Fibroblast of mammary gland (primary cell): Measurements from ENCODE around the gene PTN.
"Not testable (repeated sequence)": the region's sequence is repeated elsewhere in the genome, so short reads cannot be mapped to it uniquely, and the experiment has no call there.

ENCODE experiments used
- DNase-seq: peaks from one replicate; pipeline ENCODE4 v3.0.0-alpha.2; 2010; ENCODE audit warnings: low read depth
- H3K4me3 ChIP-seq: 2 replicates; pipeline ENCODE4 v1.5.1; 2011; ENCODE audit warnings: low read depth, mild to moderate bottlenecking, low read length, moderate library complexity; ENCODE audit not compliant: control insufficient read depth
- TF ChIP-seq, protein P1 (sequence below): conservative IDR thresholded peaks from 2 replicates; pipeline ENCODE4 v1.5.1; 2011; ENCODE audit warnings: low read depth, low read length, inconsistent platforms; ENCODE audit not compliant: control insufficient read depth, insufficient read depth

Gene PTN

DNA sequence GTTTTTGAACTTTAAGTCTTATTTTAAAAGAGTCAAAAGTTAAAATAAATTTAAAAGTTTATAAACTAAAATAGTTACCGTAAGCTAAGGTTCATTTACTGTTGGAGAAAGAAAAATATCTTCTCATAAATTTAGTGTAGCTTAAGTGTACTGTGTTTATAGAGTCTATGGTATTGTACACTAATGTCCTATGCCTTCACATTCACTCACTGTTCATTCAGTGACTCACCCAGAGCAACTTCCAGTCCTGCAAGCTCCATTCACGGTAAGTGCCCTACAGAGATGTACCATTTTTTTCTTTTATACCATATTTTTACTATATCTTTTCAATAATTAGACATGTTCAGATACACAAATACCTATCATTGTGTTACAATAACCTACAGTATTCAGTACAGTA lies 97.6 kb downstream of the PTN start:
- TF ChIP-seq, protein P1, sequence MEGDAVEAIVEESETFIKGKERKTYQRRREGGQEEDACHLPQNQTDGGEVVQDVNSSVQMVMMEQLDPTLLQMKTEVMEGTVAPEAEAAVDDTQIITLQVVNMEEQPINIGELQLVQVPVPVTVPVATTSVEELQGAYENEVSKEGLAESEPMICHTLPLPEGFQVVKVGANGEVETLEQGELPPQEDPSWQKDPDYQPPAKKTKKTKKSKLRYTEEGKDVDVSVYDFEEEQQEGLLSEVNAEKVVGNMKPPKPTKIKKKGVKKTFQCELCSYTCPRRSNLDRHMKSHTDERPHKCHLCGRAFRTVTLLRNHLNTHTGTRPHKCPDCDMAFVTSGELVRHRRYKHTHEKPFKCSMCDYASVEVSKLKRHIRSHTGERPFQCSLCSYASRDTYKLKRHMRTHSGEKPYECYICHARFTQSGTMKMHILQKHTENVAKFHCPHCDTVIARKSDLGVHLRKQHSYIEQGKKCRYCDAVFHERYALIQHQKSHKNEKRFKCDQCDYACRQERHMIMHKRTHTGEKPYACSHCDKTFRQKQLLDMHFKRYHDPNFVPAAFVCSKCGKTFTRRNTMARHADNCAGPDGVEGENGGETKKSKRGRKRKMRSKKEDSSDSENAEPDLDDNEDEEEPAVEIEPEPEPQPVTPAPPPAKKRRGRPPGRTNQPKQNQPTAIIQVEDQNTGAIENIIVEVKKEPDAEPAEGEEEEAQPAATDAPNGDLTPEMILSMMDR: no peak
- DNase-seq: peak; percentile 4
- no peak overlapping the region for H3K4me3 ChIP-seq

DNA sequence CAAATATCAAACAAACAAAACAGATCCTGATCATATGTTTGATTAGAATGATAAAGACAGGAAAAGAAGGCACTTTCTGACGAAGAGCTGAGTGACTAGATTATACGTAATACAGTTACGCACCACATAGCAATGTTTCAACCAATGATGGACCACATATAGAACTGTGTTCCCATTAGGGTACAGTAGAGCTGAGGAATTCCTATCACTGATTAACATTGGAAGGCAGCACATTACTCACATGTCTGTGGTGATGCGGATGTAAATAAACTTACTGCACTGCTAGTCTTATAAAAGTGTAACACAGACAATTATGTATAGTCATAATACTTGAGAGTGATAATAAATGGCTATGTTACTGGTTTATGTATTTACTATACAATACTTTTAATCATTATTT lies 98.3 kb downstream of the PTN start:
- TF ChIP-seq, protein P1: no peak
- H3K4me3 ChIP-seq: no peak overlapping the region
- DNase-seq: no peak

DNA sequence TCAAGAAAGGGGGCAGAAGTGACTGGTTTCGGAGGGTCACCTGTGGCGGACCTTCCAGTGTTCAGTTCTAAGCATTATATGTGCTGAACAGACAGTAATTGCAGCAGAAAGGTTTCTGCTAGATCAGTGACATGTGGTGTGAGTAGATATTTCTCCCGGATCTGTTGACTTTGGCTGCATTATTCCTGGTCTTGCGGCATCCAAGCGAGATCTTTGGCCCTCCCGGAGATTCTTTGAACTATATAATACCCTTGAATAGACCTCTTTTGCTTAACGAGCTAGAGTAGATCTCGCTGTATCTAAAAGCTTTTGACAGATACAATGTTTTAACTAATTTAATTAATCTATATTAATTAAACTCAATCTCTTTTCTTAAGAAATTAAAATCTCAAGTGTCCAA lies 99.8 kb downstream of the PTN start:
- DNase-seq: no peak
- no peak overlapping the region for H3K4me3 ChIP-seq
- TF ChIP-seq, protein P1: no peak

DNA sequence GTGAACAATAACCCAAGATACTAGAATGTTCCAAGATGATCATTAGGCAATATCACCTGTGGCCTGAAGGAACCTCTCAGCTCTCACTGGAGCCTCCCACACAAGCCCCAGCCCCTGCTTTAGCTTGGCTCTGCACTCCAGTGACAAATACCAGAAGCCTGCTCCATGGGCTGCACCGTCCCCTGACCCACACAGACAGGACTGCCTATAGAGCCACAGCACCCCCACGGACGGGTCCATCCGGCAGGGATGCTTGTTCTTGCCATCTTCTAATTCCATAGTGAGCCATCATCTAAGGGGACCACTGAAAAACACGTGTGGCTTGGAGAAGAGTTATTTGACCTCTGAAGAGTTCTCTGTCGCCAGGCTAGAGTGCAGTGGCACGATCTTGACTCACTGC lies 100.9 kb downstream of the PTN start:
- no peak overlapping the region for H3K4me3 ChIP-seq
- DNase-seq: no peak
- TF ChIP-seq, protein P1: no peak

DNA sequence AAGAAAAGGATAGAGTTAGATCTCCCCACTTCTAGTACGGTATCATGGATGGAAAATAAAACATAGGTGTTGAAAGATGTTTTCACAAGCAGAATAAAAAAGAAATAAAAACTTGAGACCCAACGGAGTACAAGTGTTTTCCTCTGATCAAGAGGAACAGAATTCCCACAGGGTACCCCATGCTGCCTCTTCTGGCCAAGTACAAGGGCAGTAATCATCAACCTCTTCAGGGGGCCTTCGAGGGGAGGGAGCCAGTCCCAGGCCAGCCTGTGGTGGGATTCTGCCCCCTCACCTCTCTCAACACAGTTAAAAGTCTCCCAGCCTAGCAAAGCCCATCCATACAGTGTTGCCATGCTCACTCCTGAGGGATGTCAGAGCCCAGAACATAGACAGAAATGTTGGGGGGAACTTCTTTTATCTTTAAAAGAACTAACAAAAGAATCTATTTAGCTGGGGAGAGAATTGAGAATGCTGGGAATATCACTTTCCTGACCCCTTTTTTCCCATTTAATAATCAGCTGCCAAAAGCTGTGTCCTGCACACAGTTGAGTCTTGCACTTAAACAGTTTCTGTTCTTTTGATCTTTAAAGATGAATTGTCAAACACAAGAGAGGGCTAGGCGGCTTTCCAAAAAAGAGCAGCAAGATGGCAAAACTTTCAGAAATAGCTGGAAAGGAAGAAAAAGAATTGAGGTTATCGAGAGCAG lies 101.7 kb downstream of the PTN start:
- TF ChIP-seq, protein P1: no peak
- DNase-seq: no peak

DNA sequence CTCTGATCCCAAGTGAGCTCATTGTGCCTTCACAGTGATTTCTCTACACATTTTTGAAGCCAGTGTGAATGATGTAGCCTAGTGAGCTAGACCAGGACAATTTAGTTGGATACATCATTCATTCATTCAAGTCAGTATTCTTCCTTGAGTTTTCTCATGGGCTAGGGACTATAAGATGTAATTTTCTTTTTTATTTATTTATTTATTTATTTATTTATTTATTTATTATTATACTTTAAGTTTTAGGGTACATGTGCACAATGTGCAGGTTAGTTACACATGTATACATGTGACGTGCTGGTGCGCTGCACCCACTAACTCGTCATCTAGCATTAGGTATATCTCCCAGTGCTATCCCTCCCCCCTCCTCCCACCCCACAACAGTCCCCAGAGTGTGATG lies 104.3 kb downstream of the PTN start:
- DNase-seq: not testable (repeated sequence)

More for the DNA sequence above, 101.7 kb downstream of the PTN start:
- no peak overlapping the region for H3K4me3 ChIP-seq

DNA sequence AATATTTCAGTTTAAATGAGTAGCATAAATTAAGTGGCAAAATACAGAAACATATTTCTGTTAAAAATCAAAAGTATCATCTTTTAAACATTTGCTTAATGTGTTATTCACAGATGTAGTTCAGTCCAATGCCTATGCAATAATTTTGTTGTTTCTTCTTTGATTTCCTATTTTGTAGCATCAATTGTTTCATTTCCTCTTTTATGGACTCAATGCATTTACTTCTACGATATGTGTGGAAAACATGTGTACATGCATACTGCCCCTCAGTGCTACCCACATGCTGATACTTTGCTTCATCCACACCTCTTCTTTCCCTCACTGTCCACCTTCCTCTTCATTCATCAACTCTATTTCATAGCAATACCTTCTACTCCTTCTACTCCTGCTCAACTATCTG lies 108.1 kb downstream of the PTN start:
- TF ChIP-seq, protein P1: no peak
- no peak for DNase-seq
- H3K4me3 ChIP-seq: no peak overlapping the region

More for the DNA sequence above, 104.3 kb downstream of the PTN start:
- H3K4me3 ChIP-seq: not testable (repeated sequence)
